Measurements from ENCODE around the gene TBC1D22B. TPM values are rescaled to one million over a fixed set of nuclear protein-coding genes. Genes with fewer than 3 reads are reported as not detected.

The TBC1D22B gene
- total RNA-seq, 2 experiments from 2014 or later, result 8.0 to 12.3 TPM

- Histone ChIP-seq H3K27ac (ENCODE audit: low read depth, low read length, poor library complexity, severe bottlenecking) (no peak overlapping the region), H2AFZ (ENCODE audit: low read length) (no peak overlapping the region), H3K9me3 (ENCODE audit: low read length) (no peaks in the 10 kb centered on the region), H3K4me1 (ENCODE audit: insufficient read depth, low read length, poor library complexity, severe bottlenecking) (no peaks in the 10 kb centered on the region), H3K36me3 (ENCODE audit: insufficient read depth, low read length) (peaks cover 20% of the 10 kb centered on the region; the same call in 1 of the 2 replicates), H4K20me1 (ENCODE audit: insufficient read depth, low read length) (no peaks in the 10 kb centered on the region), H3K79me2 (ENCODE audit: insufficient read depth, low read depth, low read length) (no peaks in the 10 kb centered on the region), H3K4me3 (ENCODE audit: low read depth, low read length, poor library complexity, severe bottlenecking) (no peak overlapping the region), H3K4me2 (ENCODE audit: low read length) (no peak overlapping the region), H3K9me2 (ENCODE audit: insufficient read depth, low read length) (no peaks in the 10 kb centered on the region)
- ChIA-PET CTCF (ENCODE audit: unreplicated experiment) (no interaction called here), POLR2A (interaction anchor here (0.5 to 0.7 kb wide), 2 partner anchors 9 to 1383 kb away, joined by 3 read pairs; no protein-coding TSS in a partner anchor)
- TF ChIP-seq CTCF (conservative IDR thresholded peaks at IDR 0.05; ENCODE audit: low read length) (no peak), EZH2phosphoT487 (IDR thresholded peaks at IDR 0.05; ENCODE audit: borderline replicate concordance, low read depth, low read length) (no peak)
- DNase-seq (ENCODE audit: low spot score), result no peak
- BruUV-seq (replicated peaks), result no TSS peak
- intact Hi-C loops (cut with micrococcal nuclease; ENCODE audit: unreplicated experiment), result no loop called here
Measured at GRCh38 chr6:37313723-37314486, 56.3 kb downstream of the TBC1D22B start.

- intact Hi-C loops (cut with micrococcal nuclease; ENCODE audit: unreplicated experiment), result no loop called here
- no peaks in the 10 kb centered on the region for H3K9me2 ChIP-seq (ENCODE audit: insufficient read depth, low read length)
Measured at GRCh38 chr6:37314487-37315156, 57.0 kb downstream of the TBC1D22B start.

More at GRCh38 chr6:37314487-37315156, 57.0 kb downstream of the TBC1D22B start:
- no peaks in the 10 kb centered on the region for H3K4me1 ChIP-seq (ENCODE audit: insufficient read depth, low read length, poor library complexity, severe bottlenecking)
- no peak overlapping the region for H3K4me2 ChIP-seq (ENCODE audit: low read length)
- ChIA-PET POLR2A (interaction anchor here (0.5 to 0.7 kb wide), 2 partner anchors 12 to 1384 kb away, joined by 3 read pairs; no protein-coding TSS in a partner anchor), CTCF (ENCODE audit: unreplicated experiment) (no interaction called here)
- H3K79me2 ChIP-seq (ENCODE audit: insufficient read depth, low read depth, low read length), result no peaks in the 10 kb centered on the region
- BruUV-seq (replicated peaks), result no TSS peak
- H2AFZ ChIP-seq (ENCODE audit: low read length), result no peak overlapping the region
- H3K9me3 ChIP-seq (ENCODE audit: low read length), result no peaks in the 10 kb centered on the region
- TF ChIP-seq EZH2phosphoT487 (IDR thresholded peaks at IDR 0.05; ENCODE audit: borderline replicate concordance, low read depth, low read length) (no peak), CTCF (conservative IDR thresholded peaks at IDR 0.05; ENCODE audit: low read length) (peak; percentile 82)
- H3K4me3 ChIP-seq (ENCODE audit: low read depth, low read length, poor library complexity, severe bottlenecking), result no peak overlapping the region
- peaks cover 20% of the 10 kb centered on the region; the same call in 1 of the 2 replicates for H3K36me3 ChIP-seq (ENCODE audit: insufficient read depth, low read length)
- DNase-seq (ENCODE audit: low spot score), result peak; percentile 47
- H3K27ac ChIP-seq (ENCODE audit: low read depth, low read length, poor library complexity, severe bottlenecking), result no peak overlapping the region
- H4K20me1 ChIP-seq (ENCODE audit: insufficient read depth, low read length), result no peaks in the 10 kb centered on the region
